HepG2 (cell line): ENCODE results near the gene TSPAN17.

Source experiments
- CREM ChIP-seq, 2 experiments: sonication (generic) in 1 of 2; formaldehyde crosslinking in 1 of 2; IDR thresholded peaks; 2 replicates each; pipeline versions ENCODE4 v1.4.0 to v1.6.1; 2016 to 2020; ENCODE audit warnings: antibody characterized with exemption in 1 of 2, mild to moderate bottlenecking in 1 of 2, missing genetic modification reagents in 1 of 2
- CTCF ChIP-seq: sonication (generic); formaldehyde crosslinking; IDR thresholded peaks from 2 replicates; pipeline ENCODE4 v1.5.0; 2020; ENCODE audit warnings: mild to moderate bottlenecking, missing genetic modification reagents, moderate library complexity
- FOXA1 ChIP-seq, 2 experiments: fragments of 450-650 bp in 1 of 2; sonication (generic) in 1 of 2; formaldehyde crosslinking in 1 of 2; IDR thresholded peaks; 2 replicates each; pipeline versions ENCODE4 v1.4.0 to v1.6.1; 2016 to 2020; ENCODE audit warnings: missing genetic modification reagents in 1 of 2
- PHF8 ChIP-seq: sonication (generic); formaldehyde crosslinking; IDR thresholded peaks from 2 replicates; pipeline ENCODE4 v1.5.0; 2020; ENCODE audit warnings: missing genetic modification reagents
- POLR2AphosphoS2 ChIP-seq: IDR thresholded peaks from 2 replicates; pipeline ENCODE4 v1.6.1; 2011; ENCODE audit warnings: low read depth, low read length, improper control_type of control experiment
- ZNF776 ChIP-seq: sonication (generic); formaldehyde crosslinking; IDR thresholded peaks from 2 replicates; pipeline ENCODE4 v1.4.0; 2020; ENCODE audit warnings: mild to moderate bottlenecking, missing genetic modification reagents

GRCh38 chr5:176631383-176632200 is 15.7 kb upstream of the TSPAN17 start:
- TF ChIP-seq CTCF (CRISPR knock-in tag) (no peak), PHF8 (CRISPR knock-in tag) (no peak), FOXA1 (IDR thresholded peaks at IDR 0.05) (no peak), FOXA1 (CRISPR knock-in tag; IDR thresholded peaks at IDR 0.05) (no peak), POLR2AphosphoS2 (no peak), ZNF776 (CRISPR knock-in tag) (no peak), CREM (IDR thresholded peaks at IDR 0.05) (no peak), CREM (CRISPR knock-in tag; IDR thresholded peaks at IDR 0.05) (no peak)
